GM12878 (cell line): ENCODE measurements around the gene CAMK2G. TPM values are rescaled to one million over a fixed set of nuclear protein-coding genes. Genes with fewer than 3 reads are reported as not detected.

ENCODE experiments used
- ATAC-seq: fragments of 200-7000 bp; cut with Tn5 transposase; 3 replicates; pipeline ENCODE4 v1.9.1; 2020; ENCODE audit warnings: mild to moderate bottlenecking, moderate library complexity
- BruUV-seq: library from RNA; stranded (reverse); fragments of 400-500 nt; replicated peaks from 2 replicates; lab custom pipeline; 2021; lab: Mats Ljungman, UMichigan
- CTCF ChIA-PET: fragments of 300-600 bp; sonication (Branson Sonifier 250); formaldehyde crosslinking; extraction: SDS; loops from one replicate; lab custom pipeline; 2021; ENCODE audit warnings: inconsistent platforms; lab: Yijun Ruan, JAX
- POLR2A ChIA-PET: fragments of 350-600 bp; formaldehyde crosslinking; extraction: SDS; loops from one replicate; lab custom pipeline; 2021; ENCODE audit warnings: inconsistent platforms; lab: Charles Lee
- RAD21 ChIA-PET: fragments of 300-600 bp; sonication (Branson Sonifier 250); formaldehyde crosslinking; loops from one replicate; lab custom pipeline; 2023; ENCODE audit warnings: antibody characterized with exemption; ENCODE audit not compliant: unreplicated experiment; lab: Charles Lee
- SMC1A ChIA-PET: fragments of 300-600 bp; sonication (Branson Sonifier 250); formaldehyde crosslinking; loops from one replicate; lab custom pipeline; 2023; ENCODE audit not compliant: unreplicated experiment, uncharacterized antibody; lab: Charles Lee
- DNase-seq: peaks from one replicate; pipeline ENCODE4 v3.0.0-alpha.2; 2011; ENCODE audit warnings: low read depth, low spot score
- FAIRE-seq: peaks from 3 replicates; lab custom pipeline; 2011; peaks lifted over from hg19 to GRCh38; lab: Jason Lieb, UNC
- H2AFZ ChIP-seq: 2 replicates; pipeline ENCODE4 v1.6.0; 2011; ENCODE audit warnings: low read depth, low read length, control low read depth; ENCODE audit not compliant: control insufficient read depth
- H3K27ac ChIP-seq: 2 replicates; pipeline ENCODE4 v1.5.1; 2011; ENCODE audit warnings: control low read depth; ENCODE audit not compliant: control insufficient read depth, insufficient read depth
- H3K27me3 ChIP-seq, 2 experiments: replicated peaks in 1 of 2; 2 replicates each; pipeline versions ENCODE4 v1.6.0 to v1.6.1; 2011; ENCODE audit warnings: low read length in 1 of 2; ENCODE audit not compliant: control insufficient read depth in 2 of 2, insufficient read depth in 2 of 2
- H3K36me3 ChIP-seq, 2 experiments: 2 replicates each; pipeline ENCODE4 v1.5.1; 2011; ENCODE audit warnings: low read length in 1 of 2; ENCODE audit not compliant: control insufficient read depth in 2 of 2, insufficient read depth in 2 of 2
- H3K4me1 ChIP-seq: 2 replicates; pipeline ENCODE4 v1.6.1; 2011; ENCODE audit warnings: mild to moderate bottlenecking, low read length, moderate library complexity, mixed read lengths; ENCODE audit not compliant: control insufficient read depth, insufficient read depth
- H3K4me2 ChIP-seq: 2 replicates; pipeline ENCODE4 v1.6.0; 2011; ENCODE audit warnings: control low read depth; ENCODE audit not compliant: control insufficient read depth, insufficient read depth
- H3K4me3 ChIP-seq: fragments of 200-600 bp; sonication (generic); 2 replicates; pipeline ENCODE4 v1.5.1; 2016
- H3K79me2 ChIP-seq: 2 replicates; pipeline ENCODE4 v1.6.0; 2011; ENCODE audit warnings: low read length; ENCODE audit not compliant: control insufficient read depth, insufficient read depth
- H3K9ac ChIP-seq: 2 replicates; pipeline ENCODE4 v1.8.0; 2011; ENCODE audit warnings: low read length, control low read depth, mixed read lengths; ENCODE audit not compliant: control insufficient read depth, insufficient read depth
- H3K9me3 ChIP-seq: replicated peaks from 3 replicates; pipeline ENCODE4 v1.5.1; 2011; ENCODE audit warnings: mild to moderate bottlenecking, low read length; ENCODE audit not compliant: control insufficient read depth, insufficient read depth
- H4K20me1 ChIP-seq: 2 replicates; pipeline ENCODE4 v1.6.0; 2011; ENCODE audit not compliant: control insufficient read depth, insufficient read depth
- ATF7 ChIP-seq: fragments of 450-650 bp; IDR thresholded peaks from 2 replicates; pipeline ENCODE4 v1.6.1; 2016; ENCODE audit warnings: low read depth, mild to moderate bottlenecking
- CHD4 ChIP-seq: fragments of 200-600 bp; sonication (generic); IDR thresholded peaks from 2 replicates; pipeline ENCODE4 v1.6.1; 2016; ENCODE audit warnings: mild to moderate bottlenecking
- FOXM1 ChIP-seq: IDR thresholded peaks from 2 replicates; pipeline ENCODE4 v1.6.1; 2012; ENCODE audit warnings: low read depth, mild to moderate bottlenecking, inconsistent platforms, low read length, moderate library complexity
- HDAC2 ChIP-seq: fragments of 200-600 bp; sonication (generic); IDR thresholded peaks from 2 replicates; pipeline ENCODE4 v1.6.1; 2017
- HDGF ChIP-seq: fragments of 450-650 bp; IDR thresholded peaks from 2 replicates; pipeline ENCODE4 v1.6.1; 2016; ENCODE audit warnings: antibody characterized with exemption
- MEF2A ChIP-seq: IDR thresholded peaks from 2 replicates; pipeline ENCODE4 v1.6.1; 2011; ENCODE audit warnings: low read depth, mild to moderate bottlenecking, low read length, moderate library complexity; ENCODE audit not compliant: insufficient read depth
- NFYA ChIP-seq: IDR thresholded peaks from 2 replicates; pipeline ENCODE4 v1.6.1; 2011; ENCODE audit warnings: low read depth, mild to moderate bottlenecking, low read length, improper control_type of control experiment, borderline replicate concordance
- POLR2AphosphoS5 ChIP-seq: IDR thresholded peaks from 2 replicates; pipeline ENCODE4 v1.6.1; 2011; ENCODE audit warnings: mild to moderate bottlenecking, low read length, inconsistent platforms
- RAD21 ChIP-seq: IDR thresholded peaks from 2 replicates; pipeline ENCODE4 v1.6.1; 2011; ENCODE audit warnings: mild to moderate bottlenecking, low read depth, low read length, moderate library complexity; ENCODE audit not compliant: insufficient read depth
- RB1 ChIP-seq: fragments of 450-650 bp; formaldehyde crosslinking; IDR thresholded peaks from 2 replicates; pipeline ENCODE4 v1.6.1; 2017; ENCODE audit warnings: mild to moderate bottlenecking, borderline replicate concordance
- SMC3 ChIP-seq: IDR thresholded peaks from 2 replicates; pipeline ENCODE4 v1.6.1; 2011; ENCODE audit warnings: low read length, improper control_type of control experiment, borderline replicate concordance
- SP1 ChIP-seq: IDR thresholded peaks from one replicate; pipeline ENCODE4 v1.6.1; 2011; ENCODE audit warnings: low read depth, low read length
- STAT1 ChIP-seq: fragments of 450-650 bp; conservative IDR thresholded peaks from 2 replicates; pipeline ENCODE4 v1.6.1; 2014; ENCODE audit warnings: antibody characterized with exemption, mild to moderate bottlenecking
- TARDBP ChIP-seq: IDR thresholded peaks from 2 replicates; pipeline ENCODE4 v1.6.1; 2016; ENCODE audit warnings: borderline replicate concordance
- TCF12 ChIP-seq: IDR thresholded peaks from 2 replicates; pipeline ENCODE4 v1.6.1; 2011; ENCODE audit warnings: low read depth, mild to moderate bottlenecking, low read length
- WRNIP1 ChIP-seq: IDR thresholded peaks from 2 replicates; pipeline ENCODE4 v1.6.1; 2011; ENCODE audit warnings: low read depth, low read length, improper control_type of control experiment, borderline replicate concordance
- YY1 ChIP-seq: IDR thresholded peaks from 2 replicates; pipeline ENCODE4 v1.6.1; 2011; ENCODE audit warnings: low read depth, mild to moderate bottlenecking, low read length
- ZNF274 ChIP-seq: IDR thresholded peaks from one replicate; pipeline ENCODE4 v1.8.0; 2011; ENCODE audit not compliant: insufficient read length, insufficient read depth
- WGBS: methylation state at CpG from one replicate; pipeline ENCODE4 v1.1.6; 2016; ENCODE audit warnings: low lambda C conversion rate; ENCODE audit not compliant: insufficient replicate concordance, insufficient coverage; ENCODE audit errors: missing lambda C conversion rate; 5-methylcytosine and 5-hydroxymethylcytosine counted together
- in situ Hi-C: fragments of 300-500 bp; cut with MboI; formaldehyde crosslinking; loops from 9 replicates; pipeline ENCODE4 v1.14.3; 2018; ENCODE audit warnings: mixed read lengths
- intact Hi-C: fragments of 100-400 bp; cut with micrococcal nuclease; formaldehyde crosslinking; loops from one replicate; pipeline ENCODE4 v1.14.2; 2022; ENCODE audit not compliant: unreplicated experiment
- polyA plus RNA-seq, 11 experiments: library from polyadenylated mRNA; depleted of rRNA in 4 of 11; unstranded in 6 of 11; stranded (reverse) in 5 of 11; fragments of >200 nt; fragmentation: Nextera tagmentation in 4 of 11; fragmentation: Illumina TruSeq in 1 of 11; extraction: Ambion mirVana in 4 of 11; extraction: Trizol in 1 of 11; gene quantifications; 1 replicate in 1 of 11; 2 replicates in 10 of 11; pipeline versions ENCODE4 v1.2.1 to v1.2.3, GENCODE V29; 2011 to 2016; ENCODE audit warnings: inconsistent platforms in 2 of 11, missing spikeins in 2 of 11, low read depth in 1 of 11
- total RNA-seq, 4 experiments: library from RNA; depleted of rRNA in 3 of 4; stranded (reverse); fragments of >200 nt in 3 of 4; fragmentation: Illumina TruSeq in 1 of 4; extraction: Trizol in 1 of 4; gene quantifications; 2 replicates each; pipeline versions ENCODE4 v1.2.1 to v1.2.3, GENCODE V29; 2013 to 2021
- TF ChIP-seq, protein P1 (sequence below), 3 experiments: IDR thresholded peaks in 2 of 3; conservative IDR thresholded peaks in 1 of 3; 2 replicates each; pipeline ENCODE4 v1.5.1; 2011; ENCODE audit warnings: low read depth in 3 of 3, low read length in 3 of 3, mild to moderate bottlenecking in 3 of 3, control low read depth in 2 of 3, moderate library complexity in 2 of 3, inconsistent platforms in 1 of 3, mixed read lengths in 1 of 3; ENCODE audit not compliant: control insufficient read depth in 2 of 3, insufficient read depth in 1 of 3; ENCODE audit errors: extremely low read depth in 1 of 3
- TF ChIP-seq, protein P2 (sequence below): fragments of 450-650 bp; IDR thresholded peaks from 2 replicates; pipeline ENCODE4 v1.6.1; 2017; ENCODE audit warnings: mild to moderate bottlenecking, low read depth, inconsistent platforms; ENCODE audit not compliant: poor library complexity, severe bottlenecking

CAMK2G gene
- total and polyA plus RNA-seq, 10 of the 15 experiments (the other 5 are each of a cell fraction or from before 2014, with no cell fraction given), result 5.5 to 24.3 (median 16.9) TPM

DNA sequence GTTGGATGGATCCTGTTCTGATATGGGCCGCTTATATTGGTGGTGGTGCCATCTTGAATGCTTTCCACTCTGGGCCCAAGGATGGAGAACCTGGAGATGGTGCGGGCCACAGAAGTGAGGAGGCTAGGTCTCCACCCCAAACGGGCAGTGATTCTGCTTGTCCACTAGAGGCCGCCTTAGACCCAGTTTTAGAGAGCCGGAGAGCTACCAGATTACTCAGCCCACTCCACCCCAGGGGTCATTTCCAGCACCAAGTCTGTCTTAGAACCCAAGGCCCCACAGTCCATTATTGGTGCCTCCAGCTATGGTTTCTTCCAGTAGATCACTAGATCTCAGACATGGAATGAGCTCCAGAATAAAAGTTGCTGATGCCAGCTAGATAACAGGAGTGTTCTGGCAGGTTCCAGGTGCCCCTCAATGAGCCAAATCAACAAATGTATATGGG lies 11.8 kb upstream of the CAMK2G start:
- Histone ChIP-seq H3K4me3 (no peak overlapping the region), H3K9me3 (no peaks in the 10 kb centered on the region), H2AFZ (no peak overlapping the region), H4K20me1 (no peaks in the 10 kb centered on the region), H3K36me3 (no peaks in the 10 kb centered on the region), H3K9ac (no peak overlapping the region), H3K4me1 (peaks cover 6% of the 10 kb centered on the region), H3K4me2 (no peak overlapping the region), H3K27ac (no peak overlapping the region), H3K79me2 (no peaks in the 10 kb centered on the region), H3K27me3 (no peaks in the 10 kb centered on the region)
- BruUV-seq, result no TSS peak
- in situ Hi-C loops, result loop anchor here (10.0 to 25.0 kb wide), 3 partner anchors 201 to 1349 kb away; partner anchors contain the start of gene COMTD1
- intact Hi-C loops, result loop anchor here (1.0 to 5.0 kb wide), 7 partner anchors 25 to 1346 kb away; partner anchors contain the start of gene PLAU
- ChIA-PET POLR2A (interaction anchor here (0.7 to 6.9 kb wide), 8 partner anchors 13 to 195 kb away, joined by 3 to 32 read pairs (median 4); partner anchors contain the start of gene PLAU), SMC1A (interaction anchor here (0.7 to 27.4 kb wide), 32 partner anchors 8 to 349 kb away, joined by 3 to 1048 read pairs (median 6); partner anchors contain the start of genes CAMK2G and PLAU), CTCF (interaction anchor here (0.6 to 19.8 kb wide), 47 partner anchors 8 to 1231 kb away, joined by 3 to 930 read pairs (median 4); partner anchors contain the start of genes PLAU, SEC24C and USP54), RAD21 (interaction anchor here (0.6 to 21.4 kb wide), 35 partner anchors 8 to 704 kb away, joined by 3 to 616 read pairs (median 5); partner anchors contain the start of gene PLAU)
- 0% methylated on average over 5 of the region's 5 CpGs for WGBS
- peak; percentile 98 for FAIRE-seq
- DNase-seq, result no peak
- peak; percentile 93 for ATAC-seq
- no peak for TF ChIP-seq POLR2AphosphoS5
- TF ChIP-seq RB1, result 0 out of 2 replicates have a peak, but pooled peaks have one; percentile 50
- TF ChIP-seq STAT1, result no peak
- TF ChIP-seq HDAC2, result no peak
- TF ChIP-seq ZNF274, result no peak
- peak; percentile 54; the same call in 1 of the 2 replicates for TF ChIP-seq FOXM1
- peak; percentile 58; the same call in 1 of the 2 replicates for TF ChIP-seq TARDBP
- TF ChIP-seq HDGF, result 0 out of 2 replicates have a peak, but pooled peaks have one; percentile 21
- peak; percentile 82 for TF ChIP-seq YY1
- no peak for TF ChIP-seq NFYA
- no peak for TF ChIP-seq WRNIP1
- no peak for TF ChIP-seq TCF12
- TF ChIP-seq, protein P1, sequence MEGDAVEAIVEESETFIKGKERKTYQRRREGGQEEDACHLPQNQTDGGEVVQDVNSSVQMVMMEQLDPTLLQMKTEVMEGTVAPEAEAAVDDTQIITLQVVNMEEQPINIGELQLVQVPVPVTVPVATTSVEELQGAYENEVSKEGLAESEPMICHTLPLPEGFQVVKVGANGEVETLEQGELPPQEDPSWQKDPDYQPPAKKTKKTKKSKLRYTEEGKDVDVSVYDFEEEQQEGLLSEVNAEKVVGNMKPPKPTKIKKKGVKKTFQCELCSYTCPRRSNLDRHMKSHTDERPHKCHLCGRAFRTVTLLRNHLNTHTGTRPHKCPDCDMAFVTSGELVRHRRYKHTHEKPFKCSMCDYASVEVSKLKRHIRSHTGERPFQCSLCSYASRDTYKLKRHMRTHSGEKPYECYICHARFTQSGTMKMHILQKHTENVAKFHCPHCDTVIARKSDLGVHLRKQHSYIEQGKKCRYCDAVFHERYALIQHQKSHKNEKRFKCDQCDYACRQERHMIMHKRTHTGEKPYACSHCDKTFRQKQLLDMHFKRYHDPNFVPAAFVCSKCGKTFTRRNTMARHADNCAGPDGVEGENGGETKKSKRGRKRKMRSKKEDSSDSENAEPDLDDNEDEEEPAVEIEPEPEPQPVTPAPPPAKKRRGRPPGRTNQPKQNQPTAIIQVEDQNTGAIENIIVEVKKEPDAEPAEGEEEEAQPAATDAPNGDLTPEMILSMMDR (IDR thresholded peaks at IDR 0.05 in 2 of 3, conservative IDR thresholded peaks at IDR 0.05 in 1 of 3; ENCODE audit: control insufficient read depth in 2 of 3, extremely low read depth in 1 of 3, insufficient read depth in 1 of 3, low read depth in 3 of 3, low read length in 3 of 3), result peak; percentile 89 to 94 (median 90)
- peak; percentile 94 for TF ChIP-seq RAD21
- TF ChIP-seq ATF7, result no peak
- TF ChIP-seq MEF2A, result no peak
- TF ChIP-seq CHD4, result no peak
- peak; percentile 96 for TF ChIP-seq SMC3
- TF ChIP-seq, protein P2, sequence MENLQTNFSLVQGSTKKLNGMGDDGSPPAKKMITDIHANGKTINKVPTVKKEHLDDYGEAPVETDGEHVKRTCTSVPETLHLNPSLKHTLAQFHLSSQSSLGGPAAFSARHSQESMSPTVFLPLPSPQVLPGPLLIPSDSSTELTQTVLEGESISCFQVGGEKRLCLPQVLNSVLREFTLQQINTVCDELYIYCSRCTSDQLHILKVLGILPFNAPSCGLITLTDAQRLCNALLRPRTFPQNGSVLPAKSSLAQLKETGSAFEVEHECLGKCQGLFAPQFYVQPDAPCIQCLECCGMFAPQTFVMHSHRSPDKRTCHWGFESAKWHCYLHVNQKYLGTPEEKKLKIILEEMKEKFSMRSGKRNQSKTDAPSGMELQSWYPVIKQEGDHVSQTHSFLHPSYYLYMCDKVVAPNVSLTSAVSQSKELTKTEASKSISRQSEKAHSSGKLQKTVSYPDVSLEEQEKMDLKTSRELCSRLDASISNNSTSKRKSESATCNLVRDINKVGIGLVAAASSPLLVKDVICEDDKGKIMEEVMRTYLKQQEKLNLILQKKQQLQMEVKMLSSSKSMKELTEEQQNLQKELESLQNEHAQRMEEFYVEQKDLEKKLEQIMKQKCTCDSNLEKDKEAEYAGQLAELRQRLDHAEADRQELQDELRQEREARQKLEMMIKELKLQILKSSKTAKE, result no peak
- TF ChIP-seq SP1, result no peak
